Heart left ventricle (tissue), 13 donors: ENCODE data around the gene DNAJB14.

ENCODE experiments used
- POLR2A ChIP-seq, 2 donors: fragments of 450-650 bp; IDR thresholded peaks; one replicate each; pipeline ENCODE4 v1.6.1; 2017; ENCODE audit warnings: antibody characterized with exemption in 2 of 2, mild to moderate bottlenecking in 2 of 2, moderate library complexity in 2 of 2
- TF ChIP-seq, protein P1 (sequence below), 12 donors: fragments of 200-600 bp; sonication (generic) in 4 of 12; IDR thresholded peaks; one replicate each; pipeline versions ENCODE4 v1.5.0 to v1.8.0; 2018 to 2022; ENCODE audit warnings: antibody characterized with exemption in 12 of 12, mild to moderate bottlenecking in 5 of 12
- donor health status: ischemic (EF 13 %, LVEDD 7.1; RV severe dilation, severe dysfunction).
- donor health status: DM: no; HTN: yes; CAD: no.
- donor health status: DM: no; HTN: no; CAD: no.
- donor health status: ischemic (EF 25% LVEDD 6.9; RV normal size, moderate dysfunction).
- donor health status: ischemic (EF 25% LVEDD 5.7; RV mildly dilated, moderate dysfunction).
- donor health status: ischemic (EF 35%, LVEDD 5.7; RV mildly dilated, moderate dysfunction).
- donor health status: nonischemic (EF 11% LVEDD 7.7; RV severe dilation, severe dysfunction).
- donor health status: DM: yes; HTN: yes; CAD: no.
- donor health status: PGD.
- donor health status: ischemic (EF 29% LVEDD 5.4; RV normal size, mild dysfunction).
- donor health status: nonischemic (EF 23%, LVEDD 6.1; RV moderate dilation, normal function).

DNA sequence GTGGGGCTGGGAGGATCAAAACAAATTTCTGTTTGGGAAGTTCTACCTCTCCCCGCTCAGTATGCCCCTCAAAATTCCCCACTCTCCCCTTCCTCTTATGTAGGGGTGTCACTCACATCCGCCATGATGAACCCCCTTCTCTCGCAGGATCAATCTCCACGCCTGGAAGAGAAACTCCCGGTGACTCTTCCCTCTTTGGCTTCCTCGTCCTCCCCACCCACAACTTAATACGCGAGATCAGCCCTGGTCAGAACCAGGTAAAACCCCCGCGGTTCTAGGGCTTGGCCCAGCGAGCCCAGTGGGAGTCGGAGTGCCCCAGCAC is 52.6 kb downstream of the DNAJB14 start:
- TF ChIP-seq, protein P1, sequence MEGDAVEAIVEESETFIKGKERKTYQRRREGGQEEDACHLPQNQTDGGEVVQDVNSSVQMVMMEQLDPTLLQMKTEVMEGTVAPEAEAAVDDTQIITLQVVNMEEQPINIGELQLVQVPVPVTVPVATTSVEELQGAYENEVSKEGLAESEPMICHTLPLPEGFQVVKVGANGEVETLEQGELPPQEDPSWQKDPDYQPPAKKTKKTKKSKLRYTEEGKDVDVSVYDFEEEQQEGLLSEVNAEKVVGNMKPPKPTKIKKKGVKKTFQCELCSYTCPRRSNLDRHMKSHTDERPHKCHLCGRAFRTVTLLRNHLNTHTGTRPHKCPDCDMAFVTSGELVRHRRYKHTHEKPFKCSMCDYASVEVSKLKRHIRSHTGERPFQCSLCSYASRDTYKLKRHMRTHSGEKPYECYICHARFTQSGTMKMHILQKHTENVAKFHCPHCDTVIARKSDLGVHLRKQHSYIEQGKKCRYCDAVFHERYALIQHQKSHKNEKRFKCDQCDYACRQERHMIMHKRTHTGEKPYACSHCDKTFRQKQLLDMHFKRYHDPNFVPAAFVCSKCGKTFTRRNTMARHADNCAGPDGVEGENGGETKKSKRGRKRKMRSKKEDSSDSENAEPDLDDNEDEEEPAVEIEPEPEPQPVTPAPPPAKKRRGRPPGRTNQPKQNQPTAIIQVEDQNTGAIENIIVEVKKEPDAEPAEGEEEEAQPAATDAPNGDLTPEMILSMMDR (IDR thresholded peaks at IDR 0.05), result no peak
- TF ChIP-seq POLR2A (IDR thresholded peaks at IDR 0.05), result no peak
